SK-MEL-5 (cell line): ENCODE data around the gene RRAS. TPM values are rescaled to one million over a fixed set of nuclear protein-coding genes. Genes with fewer than 3 reads are reported as not detected.

ENCODE experiments used
- DNase-seq: peaks from one replicate; pipeline ENCODE4 v3.0.0-alpha.2; 2016; ENCODE audit warnings: low read depth, low spot score
- in situ Hi-C: cut with HindIII; loops from 2 replicates; pipeline ENCODE4 v1.10.0; 2016; ENCODE audit warnings: low sequenced_read_pairs, high pct_unique_total_duplicates, low pct_unique_long_range_greater_than_20kb
- total RNA-seq: library from RNA; depleted of rRNA; stranded (reverse); fragments of >200 nt; shearing (Covaris generic); gene quantifications from 2 replicates; pipeline ENCODE4 v1.2.3, GENCODE V29; 2014

The RRAS gene
- total RNA-seq, 1 experiment from 2014 or later: 4.1 TPM

GRCh38 chr19:49615861-49616260, 24.1 kb downstream of the RRAS start:
- DNase-seq: no peak
- in situ Hi-C loops: no loop called here

GRCh38 chr19:49614096-49614833, 25.7 kb downstream of the RRAS start:
- in situ Hi-C loops: no loop called here
- DNase-seq: no peak

- in situ Hi-C loops: no loop called here
- peak; percentile 26 for DNase-seq
Measured at GRCh38 chr19:49613374-49613773, 26.6 kb downstream of the RRAS start.

GRCh38 chr19:49609499-49610092, 30.3 kb downstream of the RRAS start:
- no peak for DNase-seq
- in situ Hi-C loops: no loop called here

GRCh38 chr19:49605605-49606004, 34.3 kb downstream of the RRAS start:
- in situ Hi-C loops: no loop called here
- no peak for DNase-seq

- in situ Hi-C loops: no loop called here
- DNase-seq: no peak
Measured at GRCh38 chr19:49602806-49603205, 37.1 kb downstream of the RRAS start.

GRCh38 chr19:49601482-49602038, 38.4 kb downstream of the RRAS start:
- DNase-seq: no peak

GRCh38 chr19:49599378-49600295, 40.3 kb downstream of the RRAS start:
- in situ Hi-C loops: no loop called here
- DNase-seq: no peak

More at GRCh38 chr19:49601482-49602038, 38.4 kb downstream of the RRAS start:
- in situ Hi-C loops: no loop called here

- in situ Hi-C loops: no loop called here
- no peak for DNase-seq
Measured at GRCh38 chr19:49597703-49597974, 42.3 kb downstream of the RRAS start.

- no peak for DNase-seq
- in situ Hi-C loops: no loop called here
Measured at GRCh38 chr19:49596954-49597702, 42.8 kb downstream of the RRAS start.

- no peak for DNase-seq
- in situ Hi-C loops: no loop called here
Measured at GRCh38 chr19:49596407-49596806, 43.5 kb downstream of the RRAS start.

- in situ Hi-C loops: no loop called here
- no peak for DNase-seq
Measured at GRCh38 chr19:49595819-49596404, 44.0 kb downstream of the RRAS start.

- DNase-seq: no peak
- in situ Hi-C loops: no loop called here
Measured at GRCh38 chr19:49594993-49595818, 44.7 kb downstream of the RRAS start.

GRCh38 chr19:49594157-49594992, 45.6 kb downstream of the RRAS start:
- in situ Hi-C loops: no loop called here
- no peak for DNase-seq

GRCh38 chr19:49593233-49594113, 46.5 kb downstream of the RRAS start:
- DNase-seq: peak; percentile 94
- in situ Hi-C loops: no loop called here
